ENCODE data around the gene MSLN.
"Not testable (repeated sequence)": the region's sequence is repeated elsewhere in the genome, so short reads cannot be mapped to it uniquely, and the experiment has no call there.

Gene MSLN

DNA sequence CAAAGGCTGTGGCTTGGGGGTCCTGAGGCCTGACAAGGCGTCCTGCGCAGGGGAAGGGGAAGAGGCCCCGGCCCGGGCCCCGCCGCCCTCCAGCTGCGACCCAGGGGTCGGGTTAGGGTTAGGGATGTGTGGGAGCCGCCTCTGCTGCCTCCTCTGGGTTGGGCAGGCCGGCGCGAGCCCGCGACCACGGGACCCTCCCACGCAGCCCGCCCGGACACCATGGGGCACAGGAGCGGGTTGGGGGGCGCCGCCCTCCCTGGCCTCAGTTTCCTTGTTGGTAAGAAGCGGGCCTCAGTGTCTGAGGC lies 20.1 kb upstream of the MSLN start:
- TF ChIP-seq, protein P1, sequence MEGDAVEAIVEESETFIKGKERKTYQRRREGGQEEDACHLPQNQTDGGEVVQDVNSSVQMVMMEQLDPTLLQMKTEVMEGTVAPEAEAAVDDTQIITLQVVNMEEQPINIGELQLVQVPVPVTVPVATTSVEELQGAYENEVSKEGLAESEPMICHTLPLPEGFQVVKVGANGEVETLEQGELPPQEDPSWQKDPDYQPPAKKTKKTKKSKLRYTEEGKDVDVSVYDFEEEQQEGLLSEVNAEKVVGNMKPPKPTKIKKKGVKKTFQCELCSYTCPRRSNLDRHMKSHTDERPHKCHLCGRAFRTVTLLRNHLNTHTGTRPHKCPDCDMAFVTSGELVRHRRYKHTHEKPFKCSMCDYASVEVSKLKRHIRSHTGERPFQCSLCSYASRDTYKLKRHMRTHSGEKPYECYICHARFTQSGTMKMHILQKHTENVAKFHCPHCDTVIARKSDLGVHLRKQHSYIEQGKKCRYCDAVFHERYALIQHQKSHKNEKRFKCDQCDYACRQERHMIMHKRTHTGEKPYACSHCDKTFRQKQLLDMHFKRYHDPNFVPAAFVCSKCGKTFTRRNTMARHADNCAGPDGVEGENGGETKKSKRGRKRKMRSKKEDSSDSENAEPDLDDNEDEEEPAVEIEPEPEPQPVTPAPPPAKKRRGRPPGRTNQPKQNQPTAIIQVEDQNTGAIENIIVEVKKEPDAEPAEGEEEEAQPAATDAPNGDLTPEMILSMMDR (IDR thresholded peaks at IDR 0.05; ENCODE audit: low read depth, low read length): no peak
- H3K4me3 ChIP-seq (ENCODE audit: low read depth, low read length): peak overlapping the region; percentile 91

DNA sequence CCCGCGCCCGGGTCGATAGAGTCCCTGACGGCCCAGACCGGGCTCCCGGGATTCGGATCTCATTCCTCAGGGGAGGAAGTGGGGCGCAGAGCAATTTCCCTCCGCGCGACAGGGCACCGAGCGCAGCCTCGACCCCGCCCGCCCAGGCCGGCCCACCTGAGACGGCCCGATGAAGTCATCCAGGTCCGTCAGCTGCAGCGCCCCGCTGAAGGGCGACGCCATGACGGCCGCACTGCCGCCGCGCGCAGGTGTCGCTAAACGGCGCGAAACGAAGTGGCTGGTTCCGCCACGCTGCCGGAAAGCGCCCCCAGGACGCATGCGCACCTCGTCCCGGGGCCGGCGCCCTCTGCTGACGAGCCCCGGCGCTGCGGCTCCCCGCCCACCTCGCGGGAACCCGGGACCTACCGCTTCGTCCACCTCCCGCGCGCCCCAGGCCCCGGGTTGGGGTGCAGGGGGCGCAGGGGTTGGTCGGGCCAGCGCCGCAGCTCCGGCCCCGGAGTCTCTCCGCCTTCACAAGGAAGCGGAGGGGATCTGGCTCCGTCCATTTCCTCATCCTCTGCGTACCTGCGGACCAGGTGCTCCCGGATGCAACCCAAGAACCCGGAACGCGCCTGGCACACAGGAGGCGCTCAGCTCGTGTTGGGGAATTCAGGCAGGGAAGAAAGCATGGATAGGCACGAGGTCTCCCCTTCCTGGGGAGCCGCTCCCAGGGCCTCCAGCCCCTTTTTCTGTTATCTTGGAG lies 19.6 kb upstream of the MSLN start, which contains the start of gene CIAO3:
Gene CIAO3, minus strand, starts transcription at position 234 of the 742 bp plus-strand sequence. Its CDS starts 12 bp downstream, at position 222.
- TF ChIP-seq, protein P1 (IDR thresholded peaks at IDR 0.05; ENCODE audit: low read depth, low read length): peak; percentile 78
- peak within 1 kb of the TSS; percentile 91 for H3K4me3 ChIP-seq (ENCODE audit: low read depth, low read length)

DNA sequence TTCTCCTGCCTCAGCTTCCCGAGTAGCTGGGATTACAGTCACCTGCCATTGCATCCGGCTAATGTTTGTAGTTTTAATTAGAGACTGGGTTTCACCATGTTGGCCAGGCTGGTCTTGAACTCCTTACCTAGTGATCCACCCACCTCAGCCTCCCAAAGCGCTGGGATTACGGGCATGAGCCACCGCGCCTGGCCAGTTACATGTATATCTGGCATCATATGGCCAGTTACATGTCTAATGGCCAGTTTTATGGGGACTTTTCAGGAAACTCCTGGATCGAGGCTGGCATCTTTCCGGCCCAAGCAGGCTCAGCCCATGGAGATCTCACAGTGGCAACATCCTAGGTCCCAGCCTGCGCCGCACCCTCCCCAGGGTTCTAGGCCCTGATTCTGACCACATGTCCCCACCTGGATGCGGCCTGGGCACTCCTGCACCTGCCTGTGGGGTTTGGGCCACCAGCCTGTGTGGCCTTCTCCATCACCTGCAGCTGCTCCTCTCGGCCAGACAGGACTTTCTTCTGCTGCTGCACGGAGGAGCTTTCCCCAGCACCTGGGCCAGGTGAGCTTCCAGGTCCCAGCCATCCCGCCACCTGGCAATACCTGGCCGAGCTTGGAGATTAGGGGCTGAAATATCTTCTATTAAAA lies 18.4 kb upstream of the MSLN start:
- no peak overlapping the region for H3K4me3 ChIP-seq (ENCODE audit: low read depth, low read length)
- TF ChIP-seq, protein P1 (IDR thresholded peaks at IDR 0.05; ENCODE audit: low read depth, low read length): no peak

DNA sequence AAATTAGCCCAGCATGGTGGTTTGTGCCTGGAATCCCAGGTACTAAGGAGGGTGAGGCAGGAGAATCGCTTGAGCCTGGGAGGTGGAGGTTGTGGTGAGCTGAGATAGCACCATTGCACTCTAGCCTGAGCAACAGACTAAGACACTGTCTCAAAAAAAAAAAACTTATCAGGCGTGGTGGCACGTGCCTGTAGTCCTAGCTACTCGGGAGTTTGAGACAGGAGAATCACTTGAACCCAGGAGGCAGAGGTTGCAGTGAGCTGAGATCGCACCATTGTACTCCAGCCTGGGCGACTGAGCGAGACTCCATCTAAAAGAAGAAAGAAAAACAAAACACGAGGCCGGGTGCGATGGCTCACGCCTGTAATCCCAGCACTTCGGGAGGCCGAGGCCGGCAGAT lies 17.6 kb upstream of the MSLN start:
- H3K4me3 ChIP-seq (ENCODE audit: low read depth, low read length): not testable (repeated sequence)

DNA sequence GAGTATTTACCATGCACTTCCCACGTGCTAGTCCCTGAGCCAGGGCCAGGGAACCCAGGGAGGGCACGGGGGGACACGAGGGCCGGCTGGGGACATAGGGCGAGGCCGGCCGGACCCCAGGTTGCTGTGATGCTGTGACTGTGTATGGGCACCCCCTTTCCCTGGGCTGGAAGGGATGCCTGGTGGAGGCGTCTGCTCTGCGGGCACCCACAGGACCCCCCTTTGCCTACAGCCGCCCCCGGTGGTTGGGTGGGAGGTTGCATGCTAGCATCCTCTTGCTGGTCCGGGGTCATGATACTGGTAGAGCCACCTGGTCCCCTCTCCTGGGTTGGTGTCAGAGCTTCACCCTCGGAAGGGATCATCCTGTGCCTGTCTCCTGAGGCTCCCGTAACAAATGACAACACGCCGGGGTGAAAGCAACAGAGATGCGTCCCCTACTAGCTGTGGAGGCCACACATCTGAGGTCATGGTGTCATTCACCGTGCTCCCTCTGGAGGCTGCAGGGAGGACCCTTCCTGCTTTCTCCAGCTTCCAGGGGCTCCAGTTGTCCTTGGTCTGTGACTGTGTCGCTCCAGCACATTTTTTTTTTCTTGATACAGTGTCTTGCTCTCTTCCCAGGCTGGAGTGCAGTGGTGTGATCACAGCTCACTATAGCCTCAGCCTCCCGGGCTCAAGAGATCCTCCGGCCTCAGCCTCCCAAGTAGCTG lies 16.6 kb upstream of the MSLN start:
- TF ChIP-seq, protein P1 (IDR thresholded peaks at IDR 0.05; ENCODE audit: low read depth, low read length): no peak
- H3K4me3 ChIP-seq (ENCODE audit: low read depth, low read length): no peak overlapping the region

DNA sequence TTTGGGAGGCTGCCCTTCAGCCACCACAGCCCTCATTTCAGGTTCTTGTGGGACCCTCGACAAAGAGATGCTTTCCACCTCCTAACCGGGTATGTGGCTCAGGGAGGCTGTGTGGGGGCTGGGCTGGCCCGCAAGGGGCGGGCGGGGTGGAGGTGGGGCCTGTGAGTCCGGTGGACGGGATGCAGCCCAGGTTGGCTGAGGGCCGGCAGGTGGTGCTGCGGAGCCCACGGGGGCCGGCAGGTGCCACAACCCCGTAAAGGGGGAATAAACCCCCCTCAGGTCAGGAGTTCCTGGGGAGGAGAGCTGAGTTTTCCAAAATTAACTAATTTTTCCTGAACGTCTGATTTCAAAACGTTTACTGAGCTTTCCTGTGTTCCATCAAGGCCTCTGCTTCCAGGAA lies 14.8 kb upstream of the MSLN start:
- TF ChIP-seq, protein P1 (IDR thresholded peaks at IDR 0.05; ENCODE audit: low read depth, low read length): no peak
- no peak overlapping the region for H3K4me3 ChIP-seq (ENCODE audit: low read depth, low read length)

DNA sequence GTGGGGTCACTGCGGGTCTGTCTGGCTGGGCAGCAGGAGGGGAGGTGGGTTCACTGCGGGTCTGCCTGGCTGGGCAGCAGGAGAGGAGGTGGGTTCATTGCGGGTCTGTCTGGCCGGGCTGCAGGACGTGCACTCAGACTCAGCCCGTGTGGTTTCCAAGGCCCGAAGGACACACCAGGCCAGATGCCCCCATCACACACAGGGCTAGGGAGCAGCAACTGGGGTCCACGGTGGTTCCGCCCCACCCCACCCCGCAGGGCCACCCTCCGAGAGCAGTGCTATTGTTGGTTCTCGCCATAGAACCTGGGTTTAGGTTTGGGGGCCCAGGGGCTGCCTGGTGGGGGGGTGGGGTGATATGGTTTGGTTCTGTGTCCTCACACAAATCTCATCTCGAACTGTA lies 13.9 kb upstream of the MSLN start:
- TF ChIP-seq, protein P1 (IDR thresholded peaks at IDR 0.05; ENCODE audit: low read depth, low read length): no peak
- no peak overlapping the region for H3K4me3 ChIP-seq (ENCODE audit: low read depth, low read length)

Measured in WI38 (cell line).